ENCODE measurements around the gene P4HA3.
"Not testable (repeated sequence)": the region's sequence is repeated elsewhere in the genome, so short reads cannot be mapped to it uniquely, and the experiment has no call there.

Gene P4HA3

DNA sequence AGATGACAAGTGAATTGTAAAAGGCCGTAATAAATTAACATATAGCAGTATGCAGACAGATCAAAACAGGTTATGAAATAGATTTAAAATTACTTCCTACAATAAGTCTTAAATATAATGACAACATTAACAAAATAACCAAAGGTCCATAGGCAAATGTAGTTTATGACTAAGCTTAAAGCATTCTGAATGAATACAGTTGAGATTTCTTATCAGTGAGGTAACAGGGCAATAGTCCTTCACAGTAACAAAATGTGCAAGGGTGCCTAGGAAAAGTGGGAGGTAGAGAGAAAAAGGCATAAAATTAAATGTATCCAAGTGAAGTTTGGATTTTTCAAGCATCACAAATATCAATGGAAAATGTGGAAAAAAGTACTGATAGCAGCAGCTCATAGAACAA lies 20.9 kb upstream of the P4HA3 start:
- Histone ChIP-seq H3K36me3 (ENCODE audit: control insufficient read depth in 5 of 5, insufficient read depth in 5 of 5, low read length in 5 of 5) (peaks cover 0 to 3% (median 0%) of the 10 kb centered on the region in 5 donors), H3K27me3 (ENCODE audit: control insufficient read depth in 5 of 5, insufficient read depth in 4 of 5, low read length in 5 of 5) (no peaks in the 10 kb centered on the region), H3K27ac (ENCODE audit: low read depth, low read length) (no peak overlapping the region), H3K9me3 (ENCODE audit: control insufficient read depth in 5 of 5, low read length in 5 of 5) (no peaks in the 10 kb centered on the region), H3K9ac (ENCODE audit: low read length in 5 of 5) (no peak overlapping the region), H3K4me3 (ENCODE audit: low read depth in 1 of 5, low read length in 5 of 5) (no peak overlapping the region), H3K4me1 (ENCODE audit: control insufficient read depth in 5 of 5, insufficient read depth in 5 of 5, low read length in 5 of 5) (peaks cover 0 to 2% (median 0%) of the 10 kb centered on the region in 5 donors)

DNA sequence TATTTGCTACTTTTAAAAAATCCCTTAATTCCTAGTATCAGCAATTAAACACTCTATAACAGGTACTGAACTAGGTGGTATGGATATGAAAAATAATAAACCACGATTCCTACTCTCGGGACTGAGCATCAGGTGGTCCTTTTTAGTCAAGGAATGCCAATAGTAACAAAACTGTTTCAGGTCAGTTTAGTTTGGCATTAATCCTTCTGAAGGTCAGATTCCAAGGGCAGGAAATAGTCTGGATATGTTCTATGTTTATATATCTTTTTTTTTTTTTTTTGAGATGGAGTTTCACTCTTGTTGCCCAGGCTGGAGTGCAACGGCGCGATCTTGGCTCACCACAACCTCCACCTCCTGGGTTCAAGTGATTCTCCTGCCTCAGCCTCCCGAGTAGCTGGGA lies 19.6 kb upstream of the P4HA3 start:
- peaks cover 7 to 14% (median 11%) of the 10 kb centered on the region in 5 donors for H3K4me1 ChIP-seq (ENCODE audit: control insufficient read depth in 5 of 5, insufficient read depth in 5 of 5, low read length in 5 of 5)
- not testable (repeated sequence) for H3K27ac ChIP-seq (ENCODE audit: low read depth, low read length); H3K9ac ChIP-seq (ENCODE audit: low read length in 5 of 5); H3K27me3 ChIP-seq (ENCODE audit: control insufficient read depth in 5 of 5, insufficient read depth in 4 of 5, low read length in 5 of 5); H3K36me3 ChIP-seq (ENCODE audit: control insufficient read depth in 5 of 5, insufficient read depth in 5 of 5, low read length in 5 of 5); H3K9me3 ChIP-seq (ENCODE audit: control insufficient read depth in 5 of 5, low read length in 5 of 5); H3K4me3 ChIP-seq (ENCODE audit: low read depth in 1 of 5, low read length in 5 of 5)

DNA sequence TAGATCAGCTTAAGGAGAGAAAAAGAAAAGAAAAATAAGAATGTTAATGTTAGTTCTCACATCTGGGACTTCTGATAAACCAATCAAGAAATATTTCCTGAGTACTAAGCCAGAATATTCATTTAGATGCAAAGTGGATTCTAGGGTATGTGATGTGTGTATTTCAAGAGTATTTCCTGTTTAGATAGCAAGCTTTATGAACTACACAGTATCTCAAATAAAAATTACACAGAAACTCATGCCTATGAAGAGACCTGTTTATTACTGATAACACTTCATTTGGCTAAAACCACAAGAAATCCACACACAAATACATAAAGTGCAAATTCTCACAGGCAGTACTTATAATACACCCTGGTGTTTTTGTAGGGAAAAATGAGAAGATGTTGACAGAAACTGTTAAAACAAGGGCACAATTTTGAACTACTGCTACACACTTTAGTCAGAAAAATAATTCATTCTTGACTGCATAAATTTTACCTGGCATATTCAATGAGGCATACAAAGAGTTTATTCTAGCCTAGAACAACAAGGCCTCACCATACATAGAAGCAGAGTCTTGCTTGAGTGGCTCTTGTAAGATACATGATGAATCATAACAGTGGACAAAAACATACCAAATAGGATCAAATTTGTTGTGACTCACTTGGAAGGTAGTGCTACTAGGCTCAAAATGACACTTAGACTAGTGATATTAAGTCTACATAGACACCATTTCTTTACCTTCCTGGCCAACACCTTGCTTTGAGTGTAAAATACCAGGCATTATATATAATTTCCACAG lies 18.8 kb upstream of the P4HA3 start:
- H3K27me3 ChIP-seq (ENCODE audit: control insufficient read depth in 5 of 5, insufficient read depth in 4 of 5, low read length in 5 of 5): no peaks in the 10 kb centered on the region
- no peak overlapping the region for H3K4me3 ChIP-seq (ENCODE audit: low read depth in 1 of 5, low read length in 5 of 5)
- H3K36me3 ChIP-seq (ENCODE audit: control insufficient read depth in 5 of 5, insufficient read depth in 5 of 5, low read length in 5 of 5): no peaks in the 10 kb centered on the region
- no peak overlapping the region for H3K9ac ChIP-seq (ENCODE audit: low read length in 5 of 5)
- no peaks in the 10 kb centered on the region for H3K9me3 ChIP-seq (ENCODE audit: control insufficient read depth in 5 of 5, low read length in 5 of 5)
- no peak overlapping the region for H3K27ac ChIP-seq (ENCODE audit: low read depth, low read length)
- H3K4me1 ChIP-seq (ENCODE audit: control insufficient read depth in 5 of 5, insufficient read depth in 5 of 5, low read length in 5 of 5): peaks cover 14 to 22% (median 18%) of the 10 kb centered on the region in 5 donors

DNA sequence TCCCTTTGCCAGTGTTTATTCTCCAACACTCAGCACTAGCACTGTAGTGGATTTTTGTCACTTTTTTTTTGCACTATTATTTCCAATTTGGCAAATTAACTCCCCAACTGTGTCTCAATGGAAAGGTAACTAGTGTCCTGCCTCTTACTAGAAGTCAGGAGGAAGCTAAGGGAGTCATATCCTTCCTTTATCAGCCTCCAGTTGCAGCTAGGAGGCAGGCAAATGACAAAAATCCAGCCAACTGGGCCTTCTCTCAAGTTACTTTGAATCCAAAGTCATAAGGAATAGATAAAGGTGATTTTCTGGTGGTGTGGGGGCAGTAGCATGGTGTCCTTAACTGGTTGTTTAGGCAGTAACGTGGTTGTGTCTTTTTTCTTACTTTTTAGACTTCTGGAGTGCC lies 15.6 kb upstream of the P4HA3 start:
- no peak overlapping the region for H3K9ac ChIP-seq (ENCODE audit: low read length in 5 of 5)
- no peak overlapping the region for H3K4me3 ChIP-seq (ENCODE audit: low read depth in 1 of 5, low read length in 5 of 5)
- H3K27ac ChIP-seq (ENCODE audit: low read depth, low read length): no peak overlapping the region
- peaks cover 17 to 35% (median 31%) of the 10 kb centered on the region in 5 donors for H3K4me1 ChIP-seq (ENCODE audit: control insufficient read depth in 5 of 5, insufficient read depth in 5 of 5, low read length in 5 of 5)
- no peaks in the 10 kb centered on the region for H3K9me3 ChIP-seq (ENCODE audit: control insufficient read depth in 5 of 5, low read length in 5 of 5)
- H3K27me3 ChIP-seq (ENCODE audit: control insufficient read depth in 5 of 5, insufficient read depth in 4 of 5, low read length in 5 of 5): no peaks in the 10 kb centered on the region
- H3K36me3 ChIP-seq (ENCODE audit: control insufficient read depth in 5 of 5, insufficient read depth in 5 of 5, low read length in 5 of 5): no peaks in the 10 kb centered on the region

- no peaks in the 10 kb centered on the region for H3K36me3 ChIP-seq (ENCODE audit: control insufficient read depth in 5 of 5, insufficient read depth in 5 of 5, low read length in 5 of 5)
- H3K4me3 ChIP-seq (ENCODE audit: low read depth in 1 of 5, low read length in 5 of 5): no peak overlapping the region
- H3K9ac ChIP-seq (ENCODE audit: low read length in 5 of 5): no peak overlapping the region
- peaks cover 18 to 39% (median 33%) of the 10 kb centered on the region in 5 donors for H3K4me1 ChIP-seq (ENCODE audit: control insufficient read depth in 5 of 5, insufficient read depth in 5 of 5, low read length in 5 of 5)
- no peaks in the 10 kb centered on the region for H3K9me3 ChIP-seq (ENCODE audit: control insufficient read depth in 5 of 5, low read length in 5 of 5)
- no peak overlapping the region for H3K27ac ChIP-seq (ENCODE audit: low read depth, low read length)
- H3K27me3 ChIP-seq (ENCODE audit: control insufficient read depth in 5 of 5, insufficient read depth in 4 of 5, low read length in 5 of 5): no peaks in the 10 kb centered on the region
These were observed 15.2 kb upstream of the P4HA3 start for GRCh38 chr11:74326665-74327064.

DNA sequence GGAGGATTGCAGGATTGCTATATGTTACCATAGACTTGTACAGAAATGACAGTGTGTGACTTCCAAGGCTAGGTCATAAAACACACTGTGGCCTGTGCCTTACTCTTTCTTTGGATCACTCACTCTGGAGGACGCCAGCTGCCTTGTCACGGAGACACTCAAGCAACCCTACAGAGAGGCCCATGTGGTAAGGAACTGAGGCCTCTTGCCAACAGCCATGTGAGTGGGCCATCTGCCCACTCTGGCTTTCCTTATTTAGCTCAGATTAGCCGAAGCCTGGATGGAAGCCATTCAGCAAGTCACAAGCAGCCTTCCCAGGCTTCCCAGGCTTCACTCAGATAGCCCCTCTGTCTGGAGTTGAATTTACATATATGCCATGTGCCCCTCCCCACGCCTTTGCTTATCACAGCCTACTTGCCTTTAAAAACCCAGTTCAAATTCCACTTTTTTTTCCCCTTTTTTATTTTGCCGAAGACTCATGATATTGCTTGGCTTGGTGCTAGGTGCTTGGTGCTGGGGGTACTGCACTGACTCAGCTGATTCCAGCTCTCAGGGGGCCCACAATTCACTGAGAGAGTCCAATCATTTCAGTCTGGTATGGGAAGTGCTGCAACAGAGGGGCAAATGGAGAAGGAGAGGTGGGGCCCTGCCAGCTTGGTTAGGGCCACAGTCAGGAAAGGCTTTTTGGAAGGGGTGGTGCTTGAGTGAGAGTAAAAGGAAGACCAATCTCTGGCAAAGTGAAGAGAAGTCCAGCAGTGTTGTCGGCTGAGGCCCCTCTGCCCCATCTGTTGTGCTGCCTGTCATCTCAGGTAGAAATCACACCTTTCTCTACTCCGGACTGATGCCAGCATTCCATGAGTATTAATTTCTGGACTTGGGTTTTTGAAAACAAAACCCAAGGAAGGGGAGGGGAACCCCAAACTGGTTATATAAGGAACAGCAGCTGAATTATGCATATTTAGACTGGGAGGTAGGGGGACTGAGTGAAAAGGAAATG lies 14.5 kb upstream of the P4HA3 start:
- no peaks in the 10 kb centered on the region for H3K9me3 ChIP-seq (ENCODE audit: control insufficient read depth in 5 of 5, low read length in 5 of 5)
- peak overlapping the region; percentile 33 for H3K27ac ChIP-seq (ENCODE audit: low read depth, low read length)

DNA sequence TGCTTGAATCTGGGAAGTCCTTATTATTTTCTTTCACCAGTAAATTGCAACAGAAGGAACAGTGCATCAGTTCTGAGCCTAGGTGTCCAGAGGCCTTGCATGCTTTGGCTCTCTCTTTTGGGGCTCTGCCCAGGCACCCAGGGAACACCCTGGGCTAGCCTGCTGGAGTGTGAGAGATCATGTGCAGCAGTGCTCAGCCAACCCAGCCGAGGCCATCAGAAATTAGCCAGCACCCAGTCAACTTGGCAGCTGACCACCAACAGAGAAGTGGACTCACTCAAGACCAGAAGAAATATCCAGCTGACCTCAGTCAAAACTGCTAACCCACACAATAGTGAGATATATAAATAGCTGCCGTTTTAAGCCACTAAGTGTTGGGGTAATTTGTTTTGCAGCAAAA lies 11.2 kb upstream of the P4HA3 start:
- Histone ChIP-seq H3K9ac (ENCODE audit: low read length in 5 of 5) (no peak overlapping the region), H3K27me3 (ENCODE audit: control insufficient read depth in 5 of 5, insufficient read depth in 4 of 5, low read length in 5 of 5) (no peaks in the 10 kb centered on the region), H3K4me1 (ENCODE audit: control insufficient read depth in 5 of 5, insufficient read depth in 5 of 5, low read length in 5 of 5) (peaks cover 20 to 48% (median 38%) of the 10 kb centered on the region in 5 donors), H3K27ac (ENCODE audit: low read depth, low read length) (peak overlapping the region; percentile 41), H3K4me3 (ENCODE audit: low read depth in 1 of 5, low read length in 5 of 5) (no peak overlapping the region), H3K36me3 (ENCODE audit: control insufficient read depth in 5 of 5, insufficient read depth in 5 of 5, low read length in 5 of 5) (no peaks in the 10 kb centered on the region), H3K9me3 (ENCODE audit: control insufficient read depth in 5 of 5, low read length in 5 of 5) (no peaks in the 10 kb centered on the region)

More for the DNA sequence above, 14.5 kb upstream of the P4HA3 start:
- Histone ChIP-seq H3K27me3 (ENCODE audit: control insufficient read depth in 5 of 5, insufficient read depth in 4 of 5, low read length in 5 of 5) (no peaks in the 10 kb centered on the region), H3K9ac (ENCODE audit: low read length in 5 of 5) (no peak overlapping the region), H3K4me1 (ENCODE audit: control insufficient read depth in 5 of 5, insufficient read depth in 5 of 5, low read length in 5 of 5) (peaks cover 20 to 42% (median 38%) of the 10 kb centered on the region in 5 donors), H3K4me3 (ENCODE audit: low read depth in 1 of 5, low read length in 5 of 5) (peak overlapping the region in 1 of 5 donors; percentile 29), H3K36me3 (ENCODE audit: control insufficient read depth in 5 of 5, insufficient read depth in 5 of 5, low read length in 5 of 5) (no peaks in the 10 kb centered on the region)

GRCh38 chr11:74321487-74322188 lies 10.2 kb upstream of the P4HA3 start:
- Histone ChIP-seq H3K4me1 (ENCODE audit: control insufficient read depth in 5 of 5, insufficient read depth in 5 of 5, low read length in 5 of 5) (peaks cover 17 to 41% (median 32%) of the 10 kb centered on the region in 5 donors), H3K4me3 (ENCODE audit: low read depth in 1 of 5, low read length in 5 of 5) (no peak overlapping the region), H3K27me3 (ENCODE audit: control insufficient read depth in 5 of 5, insufficient read depth in 4 of 5, low read length in 5 of 5) (no peaks in the 10 kb centered on the region), H3K9ac (ENCODE audit: low read length in 5 of 5) (no peak overlapping the region), H3K36me3 (ENCODE audit: control insufficient read depth in 5 of 5, insufficient read depth in 5 of 5, low read length in 5 of 5) (no peaks in the 10 kb centered on the region), H3K27ac (ENCODE audit: low read depth, low read length) (peak overlapping the region; percentile 41), H3K9me3 (ENCODE audit: control insufficient read depth in 5 of 5, low read length in 5 of 5) (peaks cover 2 to 5% (median 3%) of the 10 kb centered on the region in 5 donors)

DNA sequence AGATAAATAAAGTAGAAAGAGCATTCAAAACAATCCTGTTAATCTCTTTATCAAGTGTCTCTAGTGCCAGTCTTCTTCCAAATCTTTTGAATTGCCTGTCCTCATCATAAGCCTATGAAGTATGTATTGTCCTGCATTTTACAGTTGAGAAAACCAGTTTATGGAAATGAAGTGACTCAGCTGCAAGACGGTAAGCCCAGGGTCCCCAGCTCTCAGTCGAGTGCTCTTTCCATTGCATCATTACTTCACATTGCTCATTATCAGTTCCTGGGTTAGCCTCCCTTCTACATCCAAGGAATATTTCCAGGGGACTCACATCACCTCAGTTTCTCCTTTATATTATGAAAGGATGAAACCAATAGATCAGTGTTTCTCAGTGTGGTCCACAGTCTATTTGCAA lies 9.1 kb upstream of the P4HA3 start:
- peaks cover 3 to 12% (median 6%) of the 10 kb centered on the region in 5 donors for H3K9me3 ChIP-seq (ENCODE audit: control insufficient read depth in 5 of 5, low read length in 5 of 5)
- H3K36me3 ChIP-seq (ENCODE audit: control insufficient read depth in 5 of 5, insufficient read depth in 5 of 5, low read length in 5 of 5): no peaks in the 10 kb centered on the region
- H3K4me3 ChIP-seq (ENCODE audit: low read depth in 1 of 5, low read length in 5 of 5): no peak overlapping the region
- H3K9ac ChIP-seq (ENCODE audit: low read length in 5 of 5): no peak overlapping the region
- peaks cover 8 to 30% (median 21%) of the 10 kb centered on the region in 5 donors for H3K4me1 ChIP-seq (ENCODE audit: control insufficient read depth in 5 of 5, insufficient read depth in 5 of 5, low read length in 5 of 5)
- no peaks in the 10 kb centered on the region for H3K27me3 ChIP-seq (ENCODE audit: control insufficient read depth in 5 of 5, insufficient read depth in 4 of 5, low read length in 5 of 5)
- no peak overlapping the region for H3K27ac ChIP-seq (ENCODE audit: low read depth, low read length)
